ENCODE measurements around the gene MCL1.
"Not testable (repeated sequence)": the region's sequence is repeated elsewhere in the genome, so short reads cannot be mapped to it uniquely, and the experiment has no call there.

The MCL1 gene

DNA sequence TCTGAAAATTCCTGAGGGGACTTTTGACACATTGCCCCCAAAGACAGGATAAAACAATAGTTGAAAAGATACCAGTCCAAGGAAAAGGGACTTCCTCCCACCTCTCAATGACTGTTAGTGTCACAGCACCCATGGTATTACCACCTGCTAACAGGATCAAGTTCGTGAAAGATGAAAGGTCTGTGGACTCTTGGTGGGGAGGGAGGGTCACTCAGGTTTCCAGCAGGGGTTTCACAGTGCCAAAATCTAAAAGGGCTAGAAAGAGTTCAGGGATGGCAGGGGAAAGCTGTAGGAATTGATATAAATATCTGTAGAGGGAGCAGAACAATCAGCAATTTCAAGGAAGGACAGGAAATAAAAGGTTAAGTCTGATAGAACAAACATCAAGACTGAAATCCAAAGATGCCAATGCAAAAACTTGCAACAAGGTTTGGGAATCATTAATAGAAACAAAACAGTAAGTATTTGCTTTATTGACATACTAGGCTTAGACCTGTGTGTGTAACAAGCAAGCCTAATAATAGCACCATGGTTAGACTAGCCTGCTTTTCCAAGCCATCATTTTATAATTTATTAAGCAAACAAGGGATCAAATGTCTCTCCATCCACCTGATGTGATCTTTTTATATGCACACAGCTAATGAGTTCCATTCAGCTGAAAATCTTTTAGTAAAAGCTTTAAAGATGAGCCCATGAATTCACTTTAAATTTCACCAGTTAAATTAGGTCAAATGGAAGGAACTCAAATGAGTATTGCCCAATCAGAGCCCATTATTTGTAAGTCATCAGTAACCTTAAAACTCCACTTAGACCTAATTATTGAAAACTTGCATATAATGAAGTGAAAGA is 3.7 kb downstream of the MCL1 start:
- in situ Hi-C loops (cut with HindIII; ENCODE audit: low pct_ligation_motif_present, low pct_unique_long_range_greater_than_20kb, low sequenced_read_pairs), result no loop called here
- DNase-seq, result peak; percentile 17

GRCh38 chr1:150575072-150575489 is 4.3 kb downstream of the MCL1 start:
- DNase-seq, result peak; percentile 14
- in situ Hi-C loops (cut with HindIII; ENCODE audit: low pct_ligation_motif_present, low pct_unique_long_range_greater_than_20kb, low sequenced_read_pairs), result no loop called here

- in situ Hi-C loops (cut with HindIII; ENCODE audit: low pct_ligation_motif_present, low pct_unique_long_range_greater_than_20kb, low sequenced_read_pairs), result no loop called here
- peak; percentile 11 for DNase-seq
Observed at GRCh38 chr1:150574260-150575071, 4.9 kb downstream of the MCL1 start.

DNA sequence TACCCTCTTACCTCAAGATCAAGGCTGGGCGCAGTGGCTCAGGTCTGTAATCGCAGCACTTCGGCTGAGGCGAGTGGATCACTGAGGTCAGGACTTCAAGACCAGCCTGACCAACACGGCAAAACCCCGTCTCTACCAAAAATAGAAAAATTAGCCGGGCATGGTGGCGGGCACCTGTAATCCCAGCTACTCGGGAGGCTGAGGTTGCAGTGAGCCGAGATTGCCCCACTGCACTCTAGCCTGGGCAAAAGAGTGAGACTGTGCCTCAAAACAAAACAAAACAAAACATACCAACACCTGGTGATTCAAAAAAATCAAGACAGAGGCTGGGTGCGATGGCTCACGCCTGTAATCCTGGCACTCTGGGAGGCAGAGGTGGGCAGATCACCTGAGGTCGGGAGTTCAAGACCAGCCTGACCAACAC is 5.8 kb downstream of the MCL1 start:
- DNase-seq; in situ Hi-C loops (cut with HindIII; ENCODE audit: low pct_ligation_motif_present, low pct_unique_long_range_greater_than_20kb, low sequenced_read_pairs): not testable (repeated sequence)

- DNase-seq, result peak; percentile 30
- in situ Hi-C loops (cut with HindIII; ENCODE audit: low pct_ligation_motif_present, low pct_unique_long_range_greater_than_20kb, low sequenced_read_pairs), result no loop called here
Observed at GRCh38 chr1:150572918-150573647, 6.3 kb downstream of the MCL1 start.

- in situ Hi-C loops (cut with HindIII; ENCODE audit: low pct_ligation_motif_present, low pct_unique_long_range_greater_than_20kb, low sequenced_read_pairs), result no loop called here
- DNase-seq, result no peak
Observed at GRCh38 chr1:150568594-150568966, 10.8 kb downstream of the MCL1 start.

GRCh38 chr1:150567717-150568593 is 11.5 kb downstream of the MCL1 start:
- DNase-seq, result peak; percentile 94

GRCh38 chr1:150567341-150567716 is 12.1 kb downstream of the MCL1 start:
- DNase-seq, result no peak
- in situ Hi-C loops (cut with HindIII; ENCODE audit: low pct_ligation_motif_present, low pct_unique_long_range_greater_than_20kb, low sequenced_read_pairs), result no loop called here

More at GRCh38 chr1:150567717-150568593, 11.5 kb downstream of the MCL1 start:
- in situ Hi-C loops (cut with HindIII; ENCODE audit: low pct_ligation_motif_present, low pct_unique_long_range_greater_than_20kb, low sequenced_read_pairs), result no loop called here

DNA sequence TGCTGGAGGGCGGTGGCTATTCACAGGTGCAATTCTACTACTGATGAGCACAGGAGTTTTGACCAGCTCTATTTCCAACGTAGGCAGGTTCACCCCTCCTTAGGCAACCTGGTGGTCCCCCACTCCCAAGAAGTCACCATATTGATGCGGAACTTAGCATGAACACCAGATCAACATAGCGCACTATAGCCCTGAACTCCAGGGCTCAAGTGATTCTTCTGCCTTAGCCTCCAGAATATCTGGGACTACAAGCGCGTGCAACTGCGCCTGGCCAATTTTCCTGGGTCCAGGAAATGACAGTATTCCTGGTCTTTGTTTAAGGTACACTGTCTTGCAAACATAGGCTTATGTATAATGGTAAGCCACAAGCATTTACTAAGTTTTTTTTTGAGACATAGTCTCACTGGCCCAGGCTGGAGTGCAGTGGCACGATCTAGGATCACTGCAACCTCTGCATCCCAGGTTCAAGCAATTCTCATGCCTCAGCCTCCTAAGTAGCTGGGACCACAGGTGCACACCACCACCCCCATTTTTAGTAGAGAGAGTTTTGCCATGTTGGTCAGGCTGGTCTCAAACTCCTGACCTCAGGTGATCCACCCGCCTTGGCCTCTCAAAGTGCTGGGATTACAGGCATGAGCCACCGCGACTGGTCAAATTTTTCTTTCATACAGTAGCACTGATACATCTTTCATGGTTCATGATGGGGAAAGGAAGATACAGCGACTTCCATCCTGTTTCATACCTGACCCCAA is 12.6 kb downstream of the MCL1 start:
- no peak for DNase-seq
- in situ Hi-C loops (cut with HindIII; ENCODE audit: low pct_ligation_motif_present, low pct_unique_long_range_greater_than_20kb, low sequenced_read_pairs), result no loop called here

- in situ Hi-C loops (cut with HindIII; ENCODE audit: low pct_ligation_motif_present, low pct_unique_long_range_greater_than_20kb, low sequenced_read_pairs); DNase-seq: not testable (repeated sequence)
Observed at GRCh38 chr1:150565240-150565991, 14.0 kb downstream of the MCL1 start.

DNA sequence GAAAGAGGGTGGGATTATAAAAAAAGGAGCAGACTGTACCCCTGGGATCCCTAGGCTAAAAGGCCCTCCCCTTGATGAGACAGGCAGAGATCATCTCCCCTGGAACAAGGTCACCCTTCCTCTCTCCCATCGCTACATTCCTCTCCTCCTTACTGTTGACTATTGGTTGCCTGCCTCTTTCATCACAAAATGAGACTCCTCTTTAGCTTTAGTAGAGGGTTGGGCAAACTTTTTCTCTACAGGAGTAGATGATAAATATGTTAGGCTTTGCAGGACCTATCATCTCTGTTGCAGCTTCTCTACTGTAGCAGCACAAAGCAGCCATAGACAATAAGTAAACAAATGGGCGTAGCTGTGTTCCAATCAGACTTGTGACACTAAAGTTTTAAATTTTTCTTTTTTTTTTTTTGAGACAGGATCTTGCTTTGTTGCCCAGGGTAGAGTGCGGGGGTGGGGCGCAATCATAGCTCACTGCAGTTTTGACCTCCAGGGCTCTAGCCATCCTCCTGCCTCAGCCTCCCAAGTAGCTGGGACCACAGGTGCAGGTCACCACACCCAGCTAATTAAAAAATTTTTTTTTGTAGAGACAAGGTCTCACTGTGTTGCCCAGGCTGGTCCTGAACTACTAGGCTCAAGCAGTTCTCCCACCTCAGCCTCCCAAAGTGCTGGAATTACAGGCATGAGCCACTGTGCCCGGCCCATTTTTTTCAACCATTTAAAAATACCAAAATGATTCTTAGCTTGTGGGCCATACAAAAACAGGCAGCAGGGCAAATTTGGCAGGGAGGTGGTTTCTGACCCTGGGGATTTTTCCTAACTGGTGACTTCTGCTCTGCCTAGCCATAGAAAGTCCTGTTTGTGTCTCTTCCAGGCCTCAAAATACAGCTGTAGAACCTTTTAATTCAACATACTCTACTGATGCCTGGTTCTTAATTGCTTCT is 15.1 kb downstream of the MCL1 start:
- DNase-seq, result peak; percentile 17
- in situ Hi-C loops (cut with HindIII; ENCODE audit: low pct_ligation_motif_present, low pct_unique_long_range_greater_than_20kb, low sequenced_read_pairs), result no loop called here

GRCh38 chr1:150563340-150564038 is 15.9 kb downstream of the MCL1 start:
- peak; percentile 63 for DNase-seq
- in situ Hi-C loops (cut with HindIII; ENCODE audit: low pct_ligation_motif_present, low pct_unique_long_range_greater_than_20kb, low sequenced_read_pairs), result no loop called here

- peak; percentile 26 for DNase-seq
- in situ Hi-C loops (cut with HindIII; ENCODE audit: low pct_ligation_motif_present, low pct_unique_long_range_greater_than_20kb, low sequenced_read_pairs), result no loop called here
Observed at GRCh38 chr1:150562446-150563339, 16.7 kb downstream of the MCL1 start.

GRCh38 chr1:150561974-150562445 is 17.4 kb downstream of the MCL1 start:
- DNase-seq, result peak; percentile 94
- in situ Hi-C loops (cut with HindIII; ENCODE audit: low pct_ligation_motif_present, low pct_unique_long_range_greater_than_20kb, low sequenced_read_pairs), result no loop called here
